SK-N-MC (cell line): ENCODE results near the gene MYO7A.

Experiments used
- EZH2 ChIP-seq: fragments of 200-600 bp; sonication (generic); IDR thresholded peaks from one replicate; pipeline ENCODE4 v1.6.1; 2017; ENCODE audit warnings: antibody characterized with exemption
- FOXP2 ChIP-seq: optimal IDR thresholded peaks from 2 replicates; pipeline ENCODE3; 2011; ENCODE audit warnings: mild to moderate bottlenecking, moderate library complexity; ENCODE audit not compliant: insufficient read depth; ENCODE audit errors: extremely low read length, control extremely low read depth
- POLR2AphosphoS5 ChIP-seq: IDR thresholded peaks from 2 replicates; pipeline ENCODE4 v1.6.1; 2012; ENCODE audit warnings: mild to moderate bottlenecking, low read depth, low read length, borderline replicate concordance

DNA sequence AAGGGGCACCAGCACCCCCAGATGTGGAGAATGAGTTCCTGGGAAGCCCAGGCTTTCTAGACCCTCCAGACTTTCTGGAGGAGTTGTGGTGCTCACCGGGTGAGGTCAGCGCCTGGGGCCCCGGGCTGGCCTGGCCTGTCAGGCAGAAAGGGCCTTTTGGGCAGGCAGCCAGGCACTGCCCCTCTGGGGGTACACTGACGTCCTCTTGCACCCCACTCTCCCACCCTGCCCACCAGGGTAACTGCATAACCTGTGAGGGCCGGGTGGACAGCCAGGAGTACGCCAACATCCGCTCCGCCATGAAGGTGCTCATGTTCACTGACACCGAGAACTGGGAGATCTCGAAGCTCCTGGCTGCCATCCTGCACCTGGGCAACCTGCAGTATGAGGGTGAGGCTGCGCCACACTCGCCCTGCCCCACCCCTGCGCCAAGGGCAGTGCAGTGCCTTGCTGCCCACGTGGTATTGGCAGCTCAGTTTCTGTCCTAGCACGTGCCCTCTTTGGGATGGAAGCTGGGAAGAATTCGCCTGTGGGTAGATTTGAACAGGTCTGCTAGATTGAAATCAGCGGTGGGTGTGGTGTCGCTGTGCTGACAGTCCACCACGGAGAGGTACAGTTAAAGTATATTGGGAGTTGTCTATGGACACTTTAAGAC lies 30.1 kb downstream of the MYO7A start:
- TF ChIP-seq EZH2 (no peak), POLR2AphosphoS5 (no peak), FOXP2 (no peak)
